H1 (cell line): Measurements from ENCODE around the gene PELO. TPM values are rescaled to one million over a fixed set of nuclear protein-coding genes. Genes with fewer than 3 reads are reported as not detected.

Source experiments
- ATF3 ChIP-seq: IDR thresholded peaks from 2 replicates; pipeline ENCODE4 v1.6.1; 2011; ENCODE audit warnings: low read depth, mild to moderate bottlenecking, low read length; ENCODE audit not compliant: insufficient read depth
- RXRA ChIP-seq: IDR thresholded peaks from 2 replicates; pipeline ENCODE4 v1.6.1; 2011; ENCODE audit warnings: low read depth, mild to moderate bottlenecking, low read length, moderate library complexity; ENCODE audit not compliant: insufficient read depth
- SAP30 ChIP-seq: fragments of 300-600 bp; sonication (generic); IDR thresholded peaks from 2 replicates; pipeline ENCODE4 v1.7.1; 2012; ENCODE audit warnings: low read length, moderate library complexity, mild to moderate bottlenecking, inconsistent platforms; ENCODE audit not compliant: insufficient read depth, insufficient replicate concordance
- SUZ12 ChIP-seq: fragments of 200-600 bp; sonication (generic); IDR thresholded peaks from 2 replicates; pipeline ENCODE4 v1.6.1; 2012; ENCODE audit warnings: mild to moderate bottlenecking, inconsistent platforms, low read length, moderate library complexity, mixed read lengths
- TBP ChIP-seq: IDR thresholded peaks from 2 replicates; pipeline ENCODE4 v1.6.1; 2011; ENCODE audit warnings: low read depth, low read length, improper control_type of control experiment
- TEAD4 ChIP-seq: IDR thresholded peaks from 2 replicates; pipeline ENCODE4 v1.6.1; 2012; ENCODE audit warnings: low read depth, low read length, inconsistent platforms, mixed read lengths
- polyA plus RNA-seq, 7 experiments: library from polyadenylated mRNA; depleted of rRNA in 3 of 7; stranded (reverse) in 5 of 7; unstranded in 2 of 7; fragments of >200 nt in 5 of 7; fragments of 200-250 nt in 2 of 7; gene quantifications; 1 replicate in 5 of 7; 2 replicates in 1 of 7; 4 replicates in 1 of 7; pipeline versions ENCODE4 v1.2.1 to v1.2.3, GENCODE V29; 2011 to 2013; ENCODE audit warnings: missing spikeins in 2 of 7, mixed read lengths in 2 of 7
- total RNA-seq: library from RNA; stranded (reverse); fragmentation: NEBNext Ultra II Directional; extraction: Animal tissue kit (Norgen Biotek cat#: 25700); gene quantifications from 2 replicates; pipeline ENCODE4 v1.2.1, GENCODE V29; 2021

The PELO gene
- total and polyA plus RNA-seq, 2 of the 8 experiments (the other 6 are each of a cell fraction or from before 2014, with no cell fraction given) = 10.8 to 18.5 TPM

- TF ChIP-seq SAP30 (no peak), TBP (no peak), TEAD4 (no peak), SUZ12 (no peak), ATF3 (no peak), RXRA (no peak)
Observed at GRCh38 chr5:52767766-52768480, 19.8 kb upstream of the PELO start (continued).
